B cell (primary cell): ENCODE data around the gene MSH2. TPM values are rescaled to one million over a fixed set of nuclear protein-coding genes. Genes with fewer than 3 reads are reported as not detected.

Experiments
- ATAC-seq: fragments of 200-7000 bp; cut with Tn5 transposase; one replicate; pipeline ENCODE4 v1.10.0; 2021; ENCODE audit warnings: low read depth, mild to moderate bottlenecking, moderate number of reproducible peaks, moderate library complexity
- CTCF ChIA-PET: fragments of 350-600 bp; sonication (Branson Sonifier 250); formaldehyde crosslinking; loops from one replicate; lab custom pipeline; 2021; ENCODE audit warnings: antibody characterized with exemption, inconsistent platforms; lab: Charles Lee
- POLR2A ChIA-PET: fragments of 350-600 bp; sonication (Branson Sonifier 250); formaldehyde crosslinking; loops from one replicate; lab custom pipeline; 2021; ENCODE audit warnings: antibody characterized with exemption; lab: Charles Lee
- DNase-seq: peaks from one replicate; pipeline ENCODE4 v3.0.0; 2013
- H2AFZ ChIP-seq: 2 replicates; pipeline ENCODE4 v1.6.1; 2012; ENCODE audit warnings: mild to moderate bottlenecking, low read depth, low read length; ENCODE audit not compliant: insufficient read depth, poor library complexity, severe bottlenecking
- H3K27ac ChIP-seq, 2 donors: 1 replicate in 1 of 2; 2 replicates in 1 of 2; pipeline ENCODE4 v1.5.1; 2012 to 2013; ENCODE audit warnings: low read length in 2 of 2, mild to moderate bottlenecking in 2 of 2, moderate library complexity in 1 of 2
- H3K27me3 ChIP-seq, 4 experiments: fragments of 200-600 bp in 1 of 4; sonication (generic) in 1 of 4; replicated peaks in 1 of 4; 1 replicate in 2 of 4; 2 replicates in 2 of 4; pipeline versions ENCODE4 v1.6.1 to v1.7.0; 2013 to 2016; ENCODE audit warnings: low read length in 3 of 4, mild to moderate bottlenecking in 2 of 4, mixed read lengths in 1 of 4, moderate library complexity in 1 of 4; ENCODE audit not compliant: insufficient read depth in 4 of 4, control insufficient read depth in 3 of 4; ENCODE audit errors: control extremely low read depth in 1 of 4
- H3K36me3 ChIP-seq, 2 experiments: replicated peaks in 1 of 2; 1 replicate in 1 of 2; 2 replicates in 1 of 2; pipeline versions ENCODE4 v1.6.1 to v1.7.1; 2013; ENCODE audit warnings: low read length in 1 of 2; ENCODE audit not compliant: insufficient read depth in 2 of 2, control insufficient read depth in 1 of 2; ENCODE audit errors: control extremely low read depth in 1 of 2, extremely low read depth in 1 of 2
- H3K4me1 ChIP-seq, 2 donors: fragments of 200-600 bp in 1 of 2; sonication (generic) in 1 of 2; 1 replicate in 1 of 2; 2 replicates in 1 of 2; pipeline versions ENCODE4 v1.5.1 to v1.6.1; 2013 to 2017; ENCODE audit warnings: low read length in 2 of 2; ENCODE audit not compliant: control insufficient read depth in 2 of 2, insufficient read depth in 2 of 2
- H3K4me2 ChIP-seq: replicated peaks from 2 replicates; pipeline ENCODE3; 2012; ENCODE audit warnings: mild to moderate bottlenecking, low read depth, low read length; ENCODE audit not compliant: poor library complexity, severe bottlenecking
- H3K4me3 ChIP-seq, 5 experiments: fragments of 200-600 bp in 1 of 5; sonication (generic) in 1 of 5; 1 replicate in 3 of 5; 2 replicates in 2 of 5; pipeline versions ENCODE4 v1.5.1 to v1.7.0; 2011 to 2016; ENCODE audit warnings: low read length in 4 of 5, mild to moderate bottlenecking in 4 of 5, low read depth in 2 of 5, control low read depth in 1 of 5, moderate library complexity in 1 of 5; ENCODE audit not compliant: insufficient read depth in 1 of 5; ENCODE audit errors: control extremely low read depth in 1 of 5, extremely low read depth in 1 of 5
- H3K79me2 ChIP-seq: fragments of 200-600 bp; sonication (generic); one replicate; pipeline ENCODE4 v1.6.0; 2016; ENCODE audit warnings: low read length; ENCODE audit not compliant: control insufficient read depth, insufficient read depth
- H3K9ac ChIP-seq: fragments of 200-600 bp; sonication (generic); 2 replicates; pipeline ENCODE4 v1.6.1; 2017; ENCODE audit warnings: mild to moderate bottlenecking, low read length, moderate library complexity
- H3K9me3 ChIP-seq, 3 donors: one replicate each; pipeline versions ENCODE4 v1.6.1 to v1.7.1; 2013; ENCODE audit warnings: low read length in 2 of 3; ENCODE audit not compliant: control insufficient read depth in 2 of 3, insufficient read depth in 1 of 3; ENCODE audit errors: control extremely low read depth in 1 of 3
- H4K20me1 ChIP-seq: 2 replicates; pipeline ENCODE4 v1.6.0; 2012; ENCODE audit warnings: mild to moderate bottlenecking, low read length; ENCODE audit not compliant: insufficient read depth, control insufficient read depth, poor library complexity, severe bottlenecking
- H3K27ac Mint-ChIP-seq: one replicate; pipeline ENCODE4 v1.8.0; 2021; ENCODE audit warnings: mixed read lengths
- H3K27me3 Mint-ChIP-seq: one replicate; pipeline ENCODE4 v1.8.0; 2021; ENCODE audit warnings: mixed read lengths
- H3K4me1 Mint-ChIP-seq: one replicate; pipeline ENCODE4 v1.8.0; 2021; ENCODE audit warnings: mixed read lengths
- H3K4me3 Mint-ChIP-seq: one replicate; pipeline ENCODE4 v1.8.0; 2021; ENCODE audit warnings: mixed read lengths
- H3K9me3 Mint-ChIP-seq: one replicate; pipeline ENCODE4 v1.8.0; 2022; ENCODE audit warnings: mixed read lengths; ENCODE audit not compliant: insufficient read depth
- CTCF ChIP-seq: fragments of 200-600 bp; IDR thresholded peaks from one replicate; pipeline ENCODE4 v1.8.0; 2022; ENCODE audit warnings: antibody characterized with exemption, mild to moderate bottlenecking
- EZH2 ChIP-seq: IDR thresholded peaks from 2 replicates; pipeline ENCODE4 v1.6.1; 2012; ENCODE audit warnings: borderline replicate concordance, low read depth, mild to moderate bottlenecking, moderate library complexity, low read length; ENCODE audit not compliant: insufficient read depth, poor library complexity, severe bottlenecking
- WGBS: methylation state at CpG from one replicate; pipeline ENCODE4 v1.1.5; 2013; ENCODE audit warnings: missing lambda C conversion rate; ENCODE audit not compliant: insufficient coverage; 5-methylcytosine and 5-hydroxymethylcytosine counted together
- intact Hi-C: fragments of 100-400 bp; cut with micrococcal nuclease; formaldehyde crosslinking; loops from one replicate; pipeline ENCODE4 v1.10.0; 2022
- polyA plus RNA-seq: library from polyadenylated mRNA; depleted of rRNA; stranded (reverse); fragments of >200 nt; gene quantifications from 2 replicates; pipeline ENCODE4 v1.2.3, GENCODE V29; 2012
- total RNA-seq, 2 donors: library from RNA; stranded (reverse); fragments of 120-200 nt in 1 of 2; gene quantifications; 1 replicate in 1 of 2; 2 replicates in 1 of 2; pipeline versions ENCODE4 v1.2.3 to v1.2.4, GENCODE V29; 2013 to 2022

The MSH2 gene
- total and polyA plus RNA-seq, 2 donors (not counting 1 experiment from before 2014, with no cell fraction given), result 7.4 to 21.9 TPM

- ChIA-PET POLR2A (no interaction called here), CTCF (interaction anchor here (0.8 to 1.8 kb wide), 6 partner anchors 14 to 365 kb away, joined by 3 to 9 read pairs (median 6); no protein-coding TSS in a partner anchor)
- Histone ChIP-seq H3K9me3 (peaks cover 0 to 7% (median 0%) of the 10 kb centered on the region in 3 donors), H3K27me3 (no peaks in the 10 kb centered on the region), H3K9ac (peak overlapping the region; percentile 83), H3K4me3 (peak overlapping the region; percentile 46 to 97 (median 94)), H4K20me1 (peaks cover 6% of the 10 kb centered on the region), H3K4me1 (peaks cover 11 to 21% of the 10 kb centered on the region in 2 donors), H3K36me3 (no peaks in the 10 kb centered on the region), H3K27ac (peak overlapping the region; percentile 4 to 47), H3K4me2 (peak overlapping the region; percentile 81), H2AFZ (peak overlapping the region; percentile 88), H3K79me2 (peaks cover 33% of the 10 kb centered on the region)
- Mint-ChIP-seq H3K4me3 (peak overlapping the region; percentile 98), H3K27ac (peak overlapping the region; percentile 95), H3K4me1 (peaks cover 31% of the 10 kb centered on the region), H3K27me3 (no peaks in the 10 kb centered on the region), H3K9me3 (no peaks in the 10 kb centered on the region)
- no peak for TF ChIP-seq CTCF
- no peak for TF ChIP-seq EZH2
- intact Hi-C loops, result loop anchor here (2.0 to 5.0 kb wide), 3 partner anchors 65 to 485 kb away; partner anchors contain the start of genes MCFD2 and MSH6
- ATAC-seq, result no peak
- no peak for DNase-seq
- WGBS, result 7% methylated on average over 6 of the region's 8 CpGs
These were observed 476 bp upstream of the MSH2 start for GRCh38 chr2:47402555-47402804.

- Mint-ChIP-seq H3K9me3 (no peaks in the 10 kb centered on the region), H3K27ac (peak overlapping the region; percentile 95), H3K27me3 (no peaks in the 10 kb centered on the region), H3K4me3 (peak overlapping the region; percentile 98), H3K4me1 (peaks cover 32% of the 10 kb centered on the region)
- TF ChIP-seq CTCF, result no peak
- no peak for TF ChIP-seq EZH2
- H3K4me2 ChIP-seq, result peak overlapping the region; percentile 81
- H2AFZ ChIP-seq, result peak overlapping the region; percentile 88
- H3K4me3 ChIP-seq, result peak overlapping the region; percentile 46 to 97 (median 94)
- H4K20me1 ChIP-seq, result peaks cover 6% of the 10 kb centered on the region
- intact Hi-C loops, result loop anchor here (1.0 to 5.0 kb wide), 4 partner anchors 66 to 486 kb away; partner anchors contain the start of genes MCFD2 and MSH6
- H3K4me1 ChIP-seq, result peaks cover 11 to 21% of the 10 kb centered on the region in 2 donors
- CTCF ChIA-PET, result interaction anchor here (1.0 to 1.8 kb wide), 3 partner anchors 67 to 83 kb away, joined by 3 to 5 read pairs (median 3); no protein-coding TSS in a partner anchor
- no peak for DNase-seq
- H3K27ac ChIP-seq, result peak overlapping the region; percentile 59 to 63
- H3K9ac ChIP-seq, result peak overlapping the region; percentile 83
- whole genome bisulfite sequencing, result 5% methylated on average over 17 of the region's 24 CpGs
- H3K27me3 ChIP-seq, result no peaks in the 10 kb centered on the region
- H3K9me3 ChIP-seq, result peaks cover 0 to 7% (median 0%) of the 10 kb centered on the region in 3 donors
- POLR2A ChIA-PET, result no interaction called here
- no peak for ATAC-seq
- H3K79me2 ChIP-seq, result peaks cover 33% of the 10 kb centered on the region
- H3K36me3 ChIP-seq, result no peaks in the 10 kb centered on the region
These were observed 745 bp downstream of the MSH2 start for GRCh38 chr2:47403609-47404193.
